OCI-LY7 (cell line): ENCODE measurements around the gene CERS6. TPM values are rescaled to one million over a fixed set of nuclear protein-coding genes. Genes with fewer than 3 reads are reported as not detected.

Source experiments
- BruUV-seq: library from RNA; stranded (reverse); fragments of 400-500 nt; replicated peaks from 2 replicates; lab custom pipeline; 2021; lab: Mats Ljungman, UMichigan
- CTCF ChIA-PET: fragments of 300-600 bp; sonication (Branson Sonifier 250); formaldehyde crosslinking; loops from one replicate; lab custom pipeline; 2022; ENCODE audit warnings: antibody characterized with exemption; ENCODE audit not compliant: unreplicated experiment; lab: Charles Lee
- POLR2A ChIA-PET: fragments of 300-600 bp; sonication (Branson Sonifier 250); formaldehyde crosslinking; loops from one replicate; lab custom pipeline; 2022; ENCODE audit warnings: antibody characterized with exemption; lab: Charles Lee
- DNase-seq: peaks from one replicate; pipeline ENCODE4 v3.0.0-alpha.2; 2015; ENCODE audit warnings: low spot score
- H2AFZ ChIP-seq: fragments of 200-600 bp; sonication (generic), shearing (Covaris generic); 2 replicates; pipeline ENCODE4 v1.6.1; 2014; ENCODE audit warnings: mild to moderate bottlenecking, antibody characterized with exemption, low read length, moderate library complexity
- H3K27ac ChIP-seq: fragments of 200-600 bp; sonication (generic); 2 replicates; pipeline ENCODE4 v1.5.1; 2014; ENCODE audit warnings: mixed run types, low read depth, mild to moderate bottlenecking, moderate library complexity, low read length, inconsistent platforms; ENCODE audit not compliant: poor library complexity, severe bottlenecking
- H3K36me3 ChIP-seq: fragments of 200-600 bp; sonication (generic); 2 replicates; pipeline ENCODE4 v1.6.1; 2014; ENCODE audit warnings: mild to moderate bottlenecking, antibody characterized with exemption, low read length, moderate library complexity, mixed read lengths; ENCODE audit not compliant: insufficient read depth
- H3K4me1 ChIP-seq: fragments of 200-600 bp; sonication (generic); 2 replicates; pipeline ENCODE4 v1.5.1; 2014; ENCODE audit warnings: mild to moderate bottlenecking, low read length; ENCODE audit not compliant: insufficient read depth, poor library complexity, severe bottlenecking
- H3K4me2 ChIP-seq: fragments of 200-600 bp; sonication (generic); 2 replicates; pipeline ENCODE4 v1.6.1; 2014; ENCODE audit warnings: mild to moderate bottlenecking, low read length
- H3K4me3 ChIP-seq: fragments of 200-600 bp; sonication (generic); 2 replicates; pipeline ENCODE4 v1.5.1; 2014; ENCODE audit warnings: mild to moderate bottlenecking, low read depth, low read length; ENCODE audit not compliant: poor library complexity, severe bottlenecking
- H3K79me2 ChIP-seq: fragments of 200-600 bp; sonication (generic); 2 replicates; pipeline ENCODE4 v1.6.1; 2016; ENCODE audit warnings: low read depth, mild to moderate bottlenecking, low read length, moderate library complexity, mixed read lengths; ENCODE audit not compliant: insufficient read depth
- H3K9me2 ChIP-seq: fragments of 200-600 bp; sonication (generic); 2 replicates; pipeline ENCODE4 v1.6.1; 2016; ENCODE audit warnings: mild to moderate bottlenecking, low read length, mixed read lengths; ENCODE audit not compliant: insufficient read depth
- H3K9me3 ChIP-seq: fragments of 200-600 bp; sonication (generic); 2 replicates; pipeline ENCODE4 v1.6.1; 2014; ENCODE audit warnings: mild to moderate bottlenecking, mixed run types, low read length, mixed read lengths
- H4K20me1 ChIP-seq: fragments of 200-600 bp; sonication (generic); 2 replicates; pipeline ENCODE4 v1.6.1; 2014; ENCODE audit warnings: mild to moderate bottlenecking, antibody characterized with exemption, low read length, moderate library complexity, mixed read lengths; ENCODE audit not compliant: insufficient read depth
- EZH2phosphoT487 ChIP-seq: fragments of 200-600 bp; sonication (generic); IDR thresholded peaks from 2 replicates; pipeline ENCODE4 v1.6.1; 2018; ENCODE audit warnings: low read depth, borderline replicate concordance, mild to moderate bottlenecking, mixed run types, antibody characterized with exemption, low read length, moderate library complexity, mixed read lengths
- intact Hi-C: fragments of 100-400 bp; cut with micrococcal nuclease; formaldehyde crosslinking; loops from one replicate; pipeline ENCODE4 v1.10.0; 2022; ENCODE audit not compliant: unreplicated experiment
- total RNA-seq, 2 experiments: library from RNA; depleted of rRNA in 1 of 2; stranded (reverse); fragments of >200 nt in 1 of 2; shearing (Covaris generic) in 1 of 2; gene quantifications; 2 replicates each; pipeline ENCODE4 v1.2.3, GENCODE V29; 2014 to 2022
- TF ChIP-seq, protein P1 (sequence below): fragments of 200-600 bp; sonication (generic); conservative IDR thresholded peaks from 2 replicates; pipeline ENCODE4 v1.5.1; 2014; ENCODE audit warnings: mild to moderate bottlenecking, antibody characterized with exemption, low read length, moderate library complexity, mixed read lengths

CERS6 gene
- total RNA-seq, 2 experiments from 2014 or later, result 0.04 TPM; not detected in 1

DNA sequence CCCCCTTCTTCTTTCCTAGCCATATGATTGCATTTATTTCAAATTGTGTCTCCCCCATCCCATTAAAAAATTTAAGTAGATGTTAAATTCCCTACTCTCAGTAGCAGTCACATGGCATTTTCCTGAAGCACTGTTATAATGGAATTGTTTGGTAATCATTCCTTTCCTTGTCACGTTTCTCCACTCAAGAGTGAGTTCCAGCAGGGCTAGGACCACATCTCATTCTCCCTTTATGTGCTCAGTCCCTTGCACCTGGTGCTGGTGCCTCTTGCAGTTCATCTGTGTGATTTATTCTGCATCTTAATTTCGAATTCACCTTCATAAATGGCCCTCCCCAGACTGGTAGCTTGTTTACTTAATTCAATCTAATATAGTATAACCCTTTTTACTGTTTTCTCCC is 276.0 kb downstream of the CERS6 start:
- Histone ChIP-seq H4K20me1 (no peaks in the 10 kb centered on the region), H3K36me3 (no peaks in the 10 kb centered on the region), H3K79me2 (no peaks in the 10 kb centered on the region), H3K4me2 (no peak overlapping the region), H3K27ac (no peak overlapping the region), H3K4me3 (no peak overlapping the region), H3K4me1 (no peaks in the 10 kb centered on the region), H3K9me3 (no peaks in the 10 kb centered on the region), H2AFZ (no peak overlapping the region), H3K9me2 (no peaks in the 10 kb centered on the region)
- BruUV-seq, result no TSS peak
- no peak for TF ChIP-seq EZH2phosphoT487
- TF ChIP-seq, protein P1, sequence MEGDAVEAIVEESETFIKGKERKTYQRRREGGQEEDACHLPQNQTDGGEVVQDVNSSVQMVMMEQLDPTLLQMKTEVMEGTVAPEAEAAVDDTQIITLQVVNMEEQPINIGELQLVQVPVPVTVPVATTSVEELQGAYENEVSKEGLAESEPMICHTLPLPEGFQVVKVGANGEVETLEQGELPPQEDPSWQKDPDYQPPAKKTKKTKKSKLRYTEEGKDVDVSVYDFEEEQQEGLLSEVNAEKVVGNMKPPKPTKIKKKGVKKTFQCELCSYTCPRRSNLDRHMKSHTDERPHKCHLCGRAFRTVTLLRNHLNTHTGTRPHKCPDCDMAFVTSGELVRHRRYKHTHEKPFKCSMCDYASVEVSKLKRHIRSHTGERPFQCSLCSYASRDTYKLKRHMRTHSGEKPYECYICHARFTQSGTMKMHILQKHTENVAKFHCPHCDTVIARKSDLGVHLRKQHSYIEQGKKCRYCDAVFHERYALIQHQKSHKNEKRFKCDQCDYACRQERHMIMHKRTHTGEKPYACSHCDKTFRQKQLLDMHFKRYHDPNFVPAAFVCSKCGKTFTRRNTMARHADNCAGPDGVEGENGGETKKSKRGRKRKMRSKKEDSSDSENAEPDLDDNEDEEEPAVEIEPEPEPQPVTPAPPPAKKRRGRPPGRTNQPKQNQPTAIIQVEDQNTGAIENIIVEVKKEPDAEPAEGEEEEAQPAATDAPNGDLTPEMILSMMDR, result no peak
- ChIA-PET CTCF (no interaction called here), POLR2A (no interaction called here)
- intact Hi-C loops, result no loop called here
- no peak for DNase-seq

DNA sequence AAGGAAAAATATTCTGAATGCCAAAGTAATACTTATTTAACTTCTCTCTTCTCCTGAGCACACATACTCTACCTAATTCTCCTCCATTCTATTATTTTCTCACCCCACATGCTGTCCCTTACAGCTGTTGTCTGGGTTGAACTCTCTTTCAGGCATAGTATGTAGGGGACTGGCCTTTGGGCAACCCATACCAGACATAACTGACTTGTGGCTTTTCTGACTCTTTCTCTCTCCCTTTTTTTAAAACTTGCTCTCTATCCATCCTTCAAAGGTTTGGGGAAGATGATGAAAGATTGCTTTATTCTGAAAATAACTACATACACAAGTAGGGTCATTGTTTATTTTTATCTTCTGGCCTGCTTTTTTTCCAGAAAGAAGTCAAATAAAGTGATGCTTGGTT is 276.4 kb downstream of the CERS6 start:
- Histone ChIP-seq H3K9me3 (no peaks in the 10 kb centered on the region), H3K27ac (no peak overlapping the region), H3K4me1 (no peaks in the 10 kb centered on the region), H3K4me3 (no peak overlapping the region), H3K4me2 (no peak overlapping the region), H3K9me2 (no peaks in the 10 kb centered on the region), H3K36me3 (no peaks in the 10 kb centered on the region), H2AFZ (no peak overlapping the region), H3K79me2 (no peaks in the 10 kb centered on the region), H4K20me1 (no peaks in the 10 kb centered on the region)
- ChIA-PET CTCF (no interaction called here), POLR2A (no interaction called here)
- intact Hi-C loops, result no loop called here
- no TSS peak for BruUV-seq
- TF ChIP-seq, protein P1, result no peak
- TF ChIP-seq EZH2phosphoT487, result no peak
- DNase-seq, result no peak

DNA sequence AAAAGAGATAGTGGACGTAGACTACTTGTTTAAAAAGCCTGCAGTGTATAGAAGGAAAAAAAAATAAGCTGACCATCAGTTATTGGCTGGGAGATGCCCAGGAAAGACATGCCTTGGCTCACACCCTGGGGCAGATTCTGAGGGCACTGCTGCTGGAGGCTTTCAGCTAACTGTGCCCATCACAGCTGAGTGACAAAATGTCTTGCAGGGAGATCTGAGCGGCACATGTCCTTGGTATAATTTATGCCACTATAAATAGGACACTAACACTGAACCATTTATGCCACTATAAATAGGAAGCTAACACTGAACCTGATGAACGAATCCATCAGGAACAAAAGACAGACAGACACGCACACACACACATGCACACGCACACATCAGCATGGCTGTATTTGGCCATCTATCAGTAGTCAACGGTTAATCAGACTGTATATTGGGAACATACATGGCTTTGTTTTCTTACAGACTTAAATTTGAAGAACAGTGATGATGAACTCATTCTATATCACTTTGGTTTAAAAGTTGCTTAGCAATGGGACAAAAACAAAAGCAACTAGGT is 278.2 kb downstream of the CERS6 start:
- Histone ChIP-seq H3K4me3 (no peak overlapping the region), H3K4me1 (no peaks in the 10 kb centered on the region), H3K9me3 (no peaks in the 10 kb centered on the region), H4K20me1 (no peaks in the 10 kb centered on the region), H3K4me2 (no peak overlapping the region), H3K27ac (no peak overlapping the region), H3K9me2 (no peaks in the 10 kb centered on the region), H2AFZ (no peak overlapping the region), H3K79me2 (no peaks in the 10 kb centered on the region), H3K36me3 (no peaks in the 10 kb centered on the region)
- no TSS peak for BruUV-seq
- CTCF ChIA-PET, result no interaction called here
- intact Hi-C loops, result no loop called here
- POLR2A ChIA-PET, result interaction anchor here (0.7 kb wide), 1 partner anchor 464 kb away, joined by 3 read pairs; no protein-coding TSS in a partner anchor
- DNase-seq, result no peak
- TF ChIP-seq EZH2phosphoT487, result no peak
- TF ChIP-seq, protein P1, result no peak
